ENCODE results near the gene JOSD1. TPM values are rescaled to one million over a fixed set of nuclear protein-coding genes. Genes with fewer than 3 reads are reported as not detected.

Gene JOSD1
- total and polyA plus RNA-seq, 10 of the 15 experiments (the other 5 are each of a cell fraction or from before 2014, with no cell fraction given): 6.2 to 54.6 (median 40.5) TPM

DNA sequence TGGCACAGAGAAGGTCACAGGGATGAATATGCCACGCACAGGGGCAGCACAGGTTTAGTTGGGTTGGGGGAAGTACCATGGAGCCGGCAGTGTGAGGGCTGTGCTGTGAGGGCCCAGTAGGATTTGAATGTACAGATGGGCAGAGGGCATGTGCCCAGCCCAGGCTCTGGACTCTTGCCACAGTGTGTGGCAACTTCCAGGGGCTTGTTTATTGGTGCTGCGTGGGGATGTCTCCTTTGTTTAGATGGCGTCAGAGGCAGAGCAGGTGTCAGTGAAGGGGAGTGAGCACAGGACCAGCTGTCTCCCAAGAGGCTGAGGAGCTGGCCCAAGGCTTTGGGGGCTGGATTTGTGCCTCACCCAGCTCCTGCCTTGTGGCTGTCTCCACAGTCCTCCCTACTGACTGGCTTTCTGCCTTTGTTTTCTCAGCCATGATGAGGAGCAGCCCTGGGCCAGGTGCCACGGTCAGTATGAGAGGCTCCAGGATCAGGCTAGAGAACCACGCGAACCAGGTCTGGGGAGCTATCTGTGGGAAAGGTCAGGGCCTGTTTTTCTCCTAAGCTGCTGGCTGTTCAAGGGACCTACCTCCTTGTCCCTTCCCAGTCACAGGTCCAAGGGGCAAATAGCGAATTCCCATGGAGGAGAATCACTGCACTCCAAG is 33.1 kb upstream of the JOSD1 start:
- no peaks in the 10 kb centered on the region for H3K79me2 ChIP-seq (ENCODE audit: control insufficient read depth, insufficient read depth, low read length)
- BruUV-seq (replicated peaks): no TSS peak
- no peak for FAIRE-seq
- peak; percentile 14 for ATAC-seq
- ChIA-PET POLR2A (interaction anchor here (0.6 to 1.3 kb wide), 2 partner anchors 19 to 513 kb away, joined by 3 read pairs; no protein-coding TSS in a partner anchor), CTCF (interaction anchor here (1.0 to 3.7 kb wide), 11 partner anchors 9 to 682 kb away, joined by 3 to 26 read pairs (median 5); no protein-coding TSS in a partner anchor), SMC1A (ENCODE audit: uncharacterized antibody, unreplicated experiment) (interaction anchor here (1.3 kb wide), 1 partner anchor 17 kb away, joined by 5 read pairs; no protein-coding TSS in a partner anchor), RAD21 (ENCODE audit: unreplicated experiment) (interaction anchor here (0.9 to 1.8 kb wide), 2 partner anchors 32 to 270 kb away, joined by 3 to 4 read pairs; no protein-coding TSS in a partner anchor)
- DNase-seq (ENCODE audit: low read depth, low spot score): no peak
- TF ChIP-seq MXI1 (IDR thresholded peaks at IDR 0.05; ENCODE audit: low read depth, low read length) (no peak), YY1 (IDR thresholded peaks at IDR 0.05; ENCODE audit: low read depth, low read length) (no peak), PML (IDR thresholded peaks at IDR 0.05; ENCODE audit: low read length) (peak; percentile 63), POLR2A (IDR thresholded peaks at IDR 0.05; ENCODE audit: low read depth, low read length) (peak; percentile 61)
- TF ChIP-seq, protein P1, sequence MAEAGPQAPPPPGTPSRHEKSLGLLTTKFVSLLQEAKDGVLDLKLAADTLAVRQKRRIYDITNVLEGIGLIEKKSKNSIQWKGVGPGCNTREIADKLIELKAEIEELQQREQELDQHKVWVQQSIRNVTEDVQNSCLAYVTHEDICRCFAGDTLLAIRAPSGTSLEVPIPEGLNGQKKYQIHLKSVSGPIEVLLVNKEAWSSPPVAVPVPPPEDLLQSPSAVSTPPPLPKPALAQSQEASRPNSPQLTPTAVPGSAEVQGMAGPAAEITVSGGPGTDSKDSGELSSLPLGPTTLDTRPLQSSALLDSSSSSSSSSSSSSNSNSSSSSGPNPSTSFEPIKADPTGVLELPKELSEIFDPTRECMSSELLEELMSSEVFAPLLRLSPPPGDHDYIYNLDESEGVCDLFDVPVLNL (IDR thresholded peaks at IDR 0.05; ENCODE audit: low read depth, low read length): no peak
- intact Hi-C loops (cut with micrococcal nuclease; ENCODE audit: unreplicated experiment): no loop called here
- H2AFZ ChIP-seq (ENCODE audit: control insufficient read depth, low read depth, low read length): no peak overlapping the region
- H3K36me3 ChIP-seq (ENCODE audit: control insufficient read depth in 2 of 2, insufficient read depth in 2 of 2, low read length in 1 of 2): peaks cover 32 to 65% of the 10 kb centered on the region in 2 experiments
- H3K4me3 ChIP-seq: no peak overlapping the region
- no peaks in the 10 kb centered on the region for H3K4me1 ChIP-seq (ENCODE audit: control insufficient read depth, insufficient read depth, low read length)
- H3K4me2 ChIP-seq (ENCODE audit: control insufficient read depth, insufficient read depth): no peak overlapping the region
- peaks cover 2% of the 10 kb centered on the region; the same call in 1 of the 2 replicates for H4K20me1 ChIP-seq (ENCODE audit: control insufficient read depth, insufficient read depth)
- H3K27me3 ChIP-seq (replicated peaks in 1 of 2; ENCODE audit: control insufficient read depth in 2 of 2, insufficient read depth in 2 of 2, low read length in 1 of 2): no peaks in the 10 kb centered on the region
- no peak overlapping the region for H3K27ac ChIP-seq (ENCODE audit: control insufficient read depth, insufficient read depth)
- WGBS (ENCODE audit: insufficient coverage, insufficient replicate concordance, low lambda C conversion rate, missing lambda C conversion rate): 79% methylated on average over 8 of the region's 8 CpGs
- no peaks in the 10 kb centered on the region for H3K9me3 ChIP-seq (replicated peaks; ENCODE audit: control insufficient read depth, insufficient read depth, low read length)
- in situ Hi-C loops (cut with MboI): no loop called here
- H3K9ac ChIP-seq (ENCODE audit: control insufficient read depth, insufficient read depth, low read length): no peak overlapping the region
